ENCODE results near the gene CIB1.

The CIB1 gene

DNA sequence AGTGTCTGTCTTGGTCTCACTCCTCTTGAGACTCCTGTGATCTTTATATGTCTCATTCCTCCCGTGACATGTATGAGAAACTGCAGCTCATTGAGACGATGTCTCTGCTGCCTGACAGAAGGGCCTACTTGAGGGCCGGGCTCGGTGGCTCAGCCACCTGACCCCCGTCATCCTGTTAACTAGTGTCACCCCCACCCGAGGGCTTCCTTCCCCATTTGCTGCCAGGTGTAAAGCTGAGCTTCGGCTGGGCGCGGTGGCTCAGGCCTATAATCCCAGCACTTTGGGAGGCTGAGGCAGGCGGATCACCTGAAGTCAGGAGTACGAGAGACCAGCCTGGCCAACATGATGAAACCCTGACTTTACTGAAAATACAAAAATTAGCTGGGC is 19.9 kb downstream of the CIB1 start:
- no peak for TF ChIP-seq CTCF (IDR thresholded peaks at IDR 0.05)

GRCh38 chr15:90213122-90213817 is 20.5 kb downstream of the CIB1 start:
- no peak for TF ChIP-seq CTCF (IDR thresholded peaks at IDR 0.05)

- no peak for TF ChIP-seq CTCF (IDR thresholded peaks at IDR 0.05)
These were observed 21.3 kb downstream of the CIB1 start for GRCh38 chr15:90212221-90213098.

GRCh38 chr15:90211440-90212143 is 22.1 kb downstream of the CIB1 start:
- no peak for TF ChIP-seq CTCF (IDR thresholded peaks at IDR 0.05)

DNA sequence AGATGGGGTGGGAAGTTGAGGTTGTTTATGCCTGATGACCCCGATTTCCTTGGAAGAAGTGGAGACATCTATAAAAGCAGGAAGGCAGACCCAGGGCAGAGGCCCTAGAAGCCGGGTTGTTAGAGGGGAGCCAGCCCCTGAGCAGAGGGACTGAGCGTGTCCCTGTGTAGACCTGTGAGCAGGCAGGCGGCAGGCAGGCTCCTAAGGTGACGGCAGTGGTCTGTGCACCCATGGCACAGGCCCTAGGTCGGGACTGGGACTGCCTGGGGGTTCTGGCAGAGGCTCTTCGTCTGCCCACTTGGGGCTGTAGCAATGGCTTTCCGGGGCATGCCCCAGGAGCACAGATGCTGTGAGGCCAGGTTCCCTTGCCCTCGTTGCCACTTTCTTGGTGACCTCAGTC is 22.7 kb downstream of the CIB1 start:
- TF ChIP-seq CTCF (IDR thresholded peaks at IDR 0.05): no peak

DNA sequence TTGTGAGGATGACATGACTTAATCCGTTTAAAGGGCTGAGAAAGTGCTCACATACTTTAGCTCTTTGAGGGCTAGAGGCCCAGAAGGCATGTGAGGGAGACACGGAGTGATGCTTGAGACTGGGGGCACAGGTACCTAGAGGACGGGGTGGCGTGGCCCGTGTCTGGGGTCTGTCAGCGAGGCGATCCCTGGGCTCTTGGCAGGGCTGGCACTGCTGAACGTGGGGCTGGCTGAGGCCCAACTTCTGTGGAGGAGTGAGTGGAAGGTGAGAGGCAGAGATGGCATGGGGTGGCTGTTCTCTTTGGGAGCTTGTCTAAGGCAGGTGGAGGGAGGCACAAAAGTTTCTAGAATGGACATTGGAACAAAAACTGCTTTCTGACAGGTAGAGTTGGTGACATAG is 23.1 kb downstream of the CIB1 start:
- TF ChIP-seq CTCF (IDR thresholded peaks at IDR 0.05): no peak

GRCh38 chr15:90209591-90209990 is 24.1 kb downstream of the CIB1 start:
- TF ChIP-seq CTCF (IDR thresholded peaks at IDR 0.05): no peak

Measured in LNCAP (cell line).